ENCODE measurements around the gene ITM2B. TPM values are rescaled to one million over a fixed set of nuclear protein-coding genes. Genes with fewer than 3 reads are reported as not detected.

The ITM2B gene
- total RNA-seq, 1 donor from 2014 or later = 327 TPM

GRCh38 chr13:48263196-48263595 is 30.2 kb downstream of the ITM2B start:
- DNase-seq = no peak

- DNase-seq = no peak
These were observed 31.1 kb downstream of the ITM2B start for GRCh38 chr13:48264058-48264457.

GRCh38 chr13:48265217-48265815 is 32.3 kb downstream of the ITM2B start:
- no peak for DNase-seq

- DNase-seq = no peak
These were observed 33.1 kb downstream of the ITM2B start for GRCh38 chr13:48266150-48266549.

- DNase-seq = no peak
These were observed 34.0 kb downstream of the ITM2B start for GRCh38 chr13:48266701-48267639.

- no peak for DNase-seq
These were observed 35.0 kb downstream of the ITM2B start for GRCh38 chr13:48268019-48268418.

GRCh38 chr13:48273346-48273745 is 40.3 kb downstream of the ITM2B start:
- no peak for DNase-seq

- DNase-seq = no peak
These were observed 42.5 kb downstream of the ITM2B start for GRCh38 chr13:48275507-48275906.

- peak; percentile 77 for DNase-seq
These were observed 45.8 kb downstream of the ITM2B start for GRCh38 chr13:48278806-48279205.

- no peak for DNase-seq
These were observed 48.5 kb downstream of the ITM2B start for GRCh38 chr13:48281556-48281955.

GRCh38 chr13:48291730-48292129 is 58.7 kb downstream of the ITM2B start:
- DNase-seq = no peak

- DNase-seq = no peak
These were observed 59.6 kb downstream of the ITM2B start for GRCh38 chr13:48292650-48293049.

GRCh38 chr13:48294653-48295052 is 61.6 kb downstream of the ITM2B start:
- DNase-seq = no peak

- no peak for DNase-seq
These were observed 62.3 kb downstream of the ITM2B start for GRCh38 chr13:48295271-48295670.

- no peak for DNase-seq
These were observed 63.5 kb downstream of the ITM2B start for GRCh38 chr13:48296528-48296927.

GRCh38 chr13:48297131-48297786 is 64.3 kb downstream of the ITM2B start:
- DNase-seq = no peak

- DNase-seq = no peak
These were observed 66.6 kb downstream of the ITM2B start for GRCh38 chr13:48299591-48299990.

GRCh38 chr13:48302871-48303358 is 69.9 kb downstream of the ITM2B start:
- DNase-seq = no peak

GRCh38 chr13:48303359-48304142 is 70.5 kb downstream of the ITM2B start, which contains the start of gene RB1:
TSS of gene RB1 (plus strand) at chr13:48303751. CDS start at chr13:48303913, 162 bp downstream.
- peak; percentile 96 for DNase-seq

- DNase-seq = peak; percentile 68
These were observed 71.3 kb downstream of the ITM2B start for GRCh38 chr13:48304143-48304876.

- no peak for DNase-seq
These were observed 78.2 kb downstream of the ITM2B start for GRCh38 chr13:48311223-48311622.
